ENCODE measurements around the gene ZNF142. TPM values are rescaled to one million over a fixed set of nuclear protein-coding genes. Genes with fewer than 3 reads are reported as not detected.

ZNF142 gene
- total RNA-seq, 1 donor from 2014 or later: 6.2 TPM

Other genes starting within 250 kb of the ZNF142 start
- gene VIL1, start 240.5 kb downstream of the ZNF142 start, total RNA-seq: not detected in 2 replicates
- gene USP37, start 91.3 kb downstream of the ZNF142 start, total RNA-seq: 4.8 and 8.9 TPM in 2 replicates
- 35.7 and 38.3 TPM in 2 replicates for gene CNOT9, start 90.8 kb downstream of the ZNF142 start, total RNA-seq
- gene PLCD4, start 51.7 kb downstream of the ZNF142 start, total RNA-seq: 0.40 and 1.7 TPM in 2 replicates
- gene BCS1L, start 60 bp upstream of the ZNF142 start, total RNA-seq: 19.2 and 24.4 TPM in 2 replicates
- 28.5 and 36.7 TPM in 2 replicates for gene RNF25, start 12.4 kb upstream of the ZNF142 start, total RNA-seq
- 3.7 and 6.9 TPM in 2 replicates for gene STK36, start 12.5 kb upstream of the ZNF142 start, total RNA-seq
- gene TTLL4, start 51.2 kb upstream of the ZNF142 start, total RNA-seq: 4.1 and 5.8 TPM in 2 replicates
- 5.0 and 7.1 TPM in 2 replicates for gene CYP27A1, start 122.5 kb upstream of the ZNF142 start, total RNA-seq
- not detected in 2 replicates for gene PRKAG3, start 172.2 kb upstream of the ZNF142 start, total RNA-seq
- gene WNT6, start 200.2 kb upstream of the ZNF142 start, total RNA-seq: not detected in 2 replicates
- not detected in 2 replicates for gene WNT10A, start 221.2 kb upstream of the ZNF142 start, total RNA-seq